DND-41 (cell line): ENCODE data around the gene GMEB2.
"Not testable (repeated sequence)": the region's sequence is repeated elsewhere in the genome, so short reads cannot be mapped to it uniquely, and the experiment has no call there.

ENCODE experiments used
- ATAC-seq: fragments of 200-7000 bp; cut with Tn5 transposase; 3 replicates; pipeline ENCODE4 v1.9.1; 2021; ENCODE audit warnings: low read depth; ENCODE audit not compliant: insufficient read depth
- DNase-seq: peaks from one replicate; pipeline ENCODE4 v3.0.0-alpha.2; 2020
- H2AFZ ChIP-seq: 2 replicates; pipeline ENCODE4 v1.6.0; 2012; ENCODE audit warnings: low read depth, low read length
- H3K27ac ChIP-seq: 2 replicates; pipeline ENCODE4 v1.5.1; 2012; ENCODE audit warnings: low read length, inconsistent platforms
- H3K27me3 ChIP-seq: fragments of 200-600 bp; sonication (generic); 2 replicates; pipeline ENCODE4 v1.6.0; 2012; ENCODE audit warnings: low read length, mild to moderate bottlenecking, inconsistent platforms; ENCODE audit not compliant: insufficient read depth, poor library complexity
- H3K36me3 ChIP-seq: 2 replicates; pipeline ENCODE4 v1.5.1; 2012; ENCODE audit warnings: low read length, inconsistent platforms; ENCODE audit not compliant: insufficient read depth
- H3K4me1 ChIP-seq: 2 replicates; pipeline ENCODE4 v1.5.1; 2012; ENCODE audit warnings: mild to moderate bottlenecking, low read length; ENCODE audit not compliant: insufficient read depth
- H3K4me2 ChIP-seq: 2 replicates; pipeline ENCODE4 v1.6.0; 2012; ENCODE audit warnings: mild to moderate bottlenecking, moderate library complexity, low read length, inconsistent platforms; ENCODE audit not compliant: insufficient read depth
- H3K4me3 ChIP-seq, 2 experiments: fragments of 200-600 bp in 1 of 2; shearing (Covaris generic) in 1 of 2; 2 replicates each; pipeline ENCODE4 v1.5.1; 2012 to 2016; ENCODE audit warnings: inconsistent platforms in 2 of 2, low read length in 2 of 2, mild to moderate bottlenecking in 2 of 2, low read depth in 1 of 2, moderate library complexity in 1 of 2
- H3K79me2 ChIP-seq: 2 replicates; pipeline ENCODE4 v1.6.0; 2012; ENCODE audit warnings: low read length, inconsistent platforms; ENCODE audit not compliant: insufficient read depth
- H3K9ac ChIP-seq: 2 replicates; pipeline ENCODE4 v1.6.0; 2012; ENCODE audit warnings: low read depth, mild to moderate bottlenecking, inconsistent platforms, low read length, moderate library complexity
- H3K9me3 ChIP-seq: 2 replicates; pipeline ENCODE4 v1.5.1; 2012; ENCODE audit warnings: low read length, moderate library complexity, mild to moderate bottlenecking, inconsistent platforms; ENCODE audit not compliant: insufficient read depth, severe bottlenecking
- H4K20me1 ChIP-seq: 2 replicates; pipeline ENCODE4 v1.6.0; 2012; ENCODE audit warnings: low read length; ENCODE audit not compliant: insufficient read depth
- EZH2 ChIP-seq: IDR thresholded peaks from 3 replicates; pipeline ENCODE4 v1.6.1; 2012; ENCODE audit warnings: borderline replicate concordance, low read depth, mild to moderate bottlenecking, moderate library complexity, low read length, inconsistent platforms; ENCODE audit not compliant: severe bottlenecking
- TF ChIP-seq, protein P1 (sequence below): IDR thresholded peaks from 2 replicates; pipeline ENCODE4 v1.5.1; 2012; ENCODE audit warnings: borderline replicate concordance, low read length, moderate library complexity, mild to moderate bottlenecking; ENCODE audit not compliant: poor library complexity, severe bottlenecking; ENCODE audit errors: extremely low read depth

GMEB2 gene

GRCh38 chr20:63653041-63653973 lies 26.4 kb upstream of the GMEB2 start, which contains the start of gene STMN3:
TSS of gene STMN3 (minus strand) at chr20:63653424. CDS start at chr20:63653345, 79 bp downstream.
- H3K27ac ChIP-seq, result peak within 1 kb of the TSS; percentile 92

DNA sequence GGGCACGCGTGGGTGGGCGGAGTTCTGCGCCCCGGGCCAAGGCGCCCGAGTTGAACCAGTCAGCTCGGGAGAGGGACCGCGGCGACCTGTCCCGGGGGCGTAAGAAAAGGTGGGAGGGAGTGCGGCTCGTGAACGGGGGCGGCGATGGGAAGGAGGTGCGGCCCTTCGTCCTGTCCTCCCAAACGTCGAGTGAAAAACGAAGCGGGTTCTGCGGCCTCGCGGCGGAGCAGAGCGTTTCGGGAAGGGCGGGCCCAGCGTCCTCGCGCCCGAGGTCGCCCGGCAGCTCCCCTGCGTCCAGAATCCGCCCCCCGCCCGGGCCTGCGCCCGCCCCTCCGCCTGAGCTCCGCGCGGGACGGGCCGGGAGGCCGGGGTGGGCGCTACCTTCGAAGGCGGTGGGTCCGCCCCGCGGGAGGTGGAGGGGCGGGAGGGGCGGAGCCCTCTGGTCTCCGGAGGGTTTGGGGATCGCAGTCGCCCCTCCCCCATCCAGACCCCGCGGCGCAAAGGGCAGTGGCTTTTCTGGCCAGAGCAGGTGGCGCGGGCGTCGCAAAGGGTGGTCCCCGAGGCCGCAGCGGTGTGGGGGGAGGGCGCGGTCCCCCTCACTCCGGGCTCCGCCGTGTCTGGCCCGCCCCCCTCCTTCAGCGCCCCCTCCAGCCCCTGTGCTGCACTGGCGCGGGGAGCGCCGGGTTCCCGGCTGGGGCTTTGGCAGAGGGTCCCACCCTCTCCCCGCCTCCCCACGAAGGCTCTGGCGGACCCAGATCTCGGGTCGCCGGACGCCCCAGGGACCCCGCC lies 25.5 kb upstream of the GMEB2 start:
- H2AFZ ChIP-seq, result peak overlapping the region; percentile 80
- ATAC-seq (peak; percentile 66), DNase-seq (peak; percentile 84)
- peaks cover 35% of the 10 kb centered on the region for H4K20me1 ChIP-seq
- H3K36me3 ChIP-seq, result peaks cover 19% of the 10 kb centered on the region
- H3K9me3 ChIP-seq, result no peaks in the 10 kb centered on the region
- H3K27ac ChIP-seq, result peak overlapping the region; percentile 92
- H3K9ac ChIP-seq, result peak overlapping the region; percentile 92
- peaks cover 44% of the 10 kb centered on the region for H3K4me1 ChIP-seq
- H3K79me2 ChIP-seq, result peaks cover 63% of the 10 kb centered on the region
- peak overlapping the region; percentile 91 to 92 for H3K4me3 ChIP-seq
- no peaks in the 10 kb centered on the region for H3K27me3 ChIP-seq
- peak overlapping the region; percentile 81 for H3K4me2 ChIP-seq
- TF ChIP-seq, protein P1, sequence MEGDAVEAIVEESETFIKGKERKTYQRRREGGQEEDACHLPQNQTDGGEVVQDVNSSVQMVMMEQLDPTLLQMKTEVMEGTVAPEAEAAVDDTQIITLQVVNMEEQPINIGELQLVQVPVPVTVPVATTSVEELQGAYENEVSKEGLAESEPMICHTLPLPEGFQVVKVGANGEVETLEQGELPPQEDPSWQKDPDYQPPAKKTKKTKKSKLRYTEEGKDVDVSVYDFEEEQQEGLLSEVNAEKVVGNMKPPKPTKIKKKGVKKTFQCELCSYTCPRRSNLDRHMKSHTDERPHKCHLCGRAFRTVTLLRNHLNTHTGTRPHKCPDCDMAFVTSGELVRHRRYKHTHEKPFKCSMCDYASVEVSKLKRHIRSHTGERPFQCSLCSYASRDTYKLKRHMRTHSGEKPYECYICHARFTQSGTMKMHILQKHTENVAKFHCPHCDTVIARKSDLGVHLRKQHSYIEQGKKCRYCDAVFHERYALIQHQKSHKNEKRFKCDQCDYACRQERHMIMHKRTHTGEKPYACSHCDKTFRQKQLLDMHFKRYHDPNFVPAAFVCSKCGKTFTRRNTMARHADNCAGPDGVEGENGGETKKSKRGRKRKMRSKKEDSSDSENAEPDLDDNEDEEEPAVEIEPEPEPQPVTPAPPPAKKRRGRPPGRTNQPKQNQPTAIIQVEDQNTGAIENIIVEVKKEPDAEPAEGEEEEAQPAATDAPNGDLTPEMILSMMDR, result peak; percentile 59
- TF ChIP-seq EZH2, result no peak

More at GRCh38 chr20:63653041-63653973, 26.4 kb upstream of the GMEB2 start, which contains the start of gene STMN3:
- H3K79me2 ChIP-seq, result peaks cover 63% of the 10 kb centered on the region
- peaks cover 30% of the 10 kb centered on the region for H4K20me1 ChIP-seq
- H3K27me3 ChIP-seq, result no peaks in the 10 kb centered on the region
- H3K9me3 ChIP-seq, result no peaks in the 10 kb centered on the region
- peak within 1 kb of the TSS; percentile 92 for H3K9ac ChIP-seq
- H3K4me1 ChIP-seq, result peaks cover 50% of the 10 kb centered on the region
- peak within 1 kb of the TSS; percentile 81 for H3K4me2 ChIP-seq
- peak within 1 kb of the TSS; percentile 91 to 92 for H3K4me3 ChIP-seq
- DNase-seq (peak; percentile 96), ATAC-seq (peak; percentile 64)
- peaks cover 14% of the 10 kb centered on the region for H3K36me3 ChIP-seq
- H2AFZ ChIP-seq, result peak within 1 kb of the TSS; percentile 80
- TF ChIP-seq, protein P1, result no peak
- no peak for TF ChIP-seq EZH2

GRCh38 chr20:63651942-63652191 lies 25.0 kb upstream of the GMEB2 start:
- DNase-seq (no peak), ATAC-seq (no peak)
- Histone ChIP-seq H3K79me2 (peaks cover 67% of the 10 kb centered on the region), H3K9me3 (no peaks in the 10 kb centered on the region), H3K4me2 (peak overlapping the region; percentile 81), H3K27me3 (no peaks in the 10 kb centered on the region), H3K4me3 (peak overlapping the region; percentile 91 to 92; a peak in 3 of 4 replicates), H4K20me1 (peaks cover 36% of the 10 kb centered on the region), H2AFZ (no peak overlapping the region), H3K27ac (peak overlapping the region; percentile 92), H3K9ac (peak overlapping the region; percentile 92), H3K36me3 (peaks cover 19% of the 10 kb centered on the region), H3K4me1 (peaks cover 38% of the 10 kb centered on the region)
- no peak for TF ChIP-seq EZH2
- TF ChIP-seq, protein P1, result no peak

GRCh38 chr20:63650486-63650885 lies 23.6 kb upstream of the GMEB2 start:
- not testable (repeated sequence) for DNase-seq, H3K9ac ChIP-seq, H3K27ac ChIP-seq, H3K9me3 ChIP-seq, H3K27me3 ChIP-seq, ATAC-seq, H3K4me3 ChIP-seq, H2AFZ ChIP-seq, H3K4me2 ChIP-seq
- Histone ChIP-seq H4K20me1 (peaks cover 41% of the 10 kb centered on the region), H3K79me2 (peaks cover 78% of the 10 kb centered on the region), H3K36me3 (peaks cover 26% of the 10 kb centered on the region), H3K4me1 (peaks cover 34% of the 10 kb centered on the region)
